IMR-90 (cell line): ENCODE results near the gene RBBP8NL. TPM values are rescaled to one million over a fixed set of nuclear protein-coding genes. Genes with fewer than 3 reads are reported as not detected.

Experiments
- ATAC-seq: fragments of 200-7000 bp; cut with Tn5 transposase; 2 replicates; pipeline ENCODE4 v1.9.1; 2020; ENCODE audit warnings: low read depth, mild to moderate bottlenecking, moderate library complexity
- BruUV-seq: library from RNA; stranded (reverse); fragments of 400-500 nt; replicated peaks from 2 replicates; lab custom pipeline; 2021; lab: Mats Ljungman, UMichigan
- CTCF ChIA-PET: fragments of 300-600 bp; formaldehyde crosslinking; extraction: SDS; loops from one replicate; lab custom pipeline; 2021; ENCODE audit warnings: antibody characterized with exemption; lab: Yijun Ruan, JAX
- POLR2A ChIA-PET: fragments of 300-600 bp; sonication (Branson Sonifier 250); formaldehyde crosslinking; loops from one replicate; lab custom pipeline; 2022; ENCODE audit warnings: antibody characterized with exemption; ENCODE audit not compliant: unreplicated experiment; lab: Charles Lee
- DNase-seq: peaks from one replicate; pipeline ENCODE4 v3.0.0; 2013
- H2AFZ ChIP-seq: replicated peaks from 2 replicates; pipeline ENCODE3; 2013; ENCODE audit warnings: low read length, mild to moderate bottlenecking; ENCODE audit not compliant: poor library complexity
- H2AK5ac ChIP-seq: 2 replicates; pipeline ENCODE4 v1.6.1; 2013; ENCODE audit warnings: low read depth, low read length, inconsistent platforms
- H2AK9ac ChIP-seq: replicated peaks from 2 replicates; pipeline ENCODE3; 2013; ENCODE audit warnings: mild to moderate bottlenecking, low read depth, low read length, moderate library complexity; ENCODE audit not compliant: poor library complexity
- H2BK120ac ChIP-seq: 2 replicates; pipeline ENCODE4 v1.6.1; 2013; ENCODE audit warnings: low read depth, low read length, inconsistent platforms
- H2BK15ac ChIP-seq: 3 replicates; pipeline ENCODE4 v1.6.1; 2013; ENCODE audit warnings: low read depth, low read length, inconsistent platforms
- H2BK20ac ChIP-seq: 2 replicates; pipeline ENCODE4 v1.6.1; 2013; ENCODE audit warnings: low read depth, mild to moderate bottlenecking, inconsistent platforms, low read length, moderate library complexity
- H2BK5ac ChIP-seq: 2 replicates; pipeline ENCODE4 v1.6.1; 2013; ENCODE audit warnings: mild to moderate bottlenecking, low read depth, low read length, inconsistent platforms; ENCODE audit not compliant: poor library complexity, severe bottlenecking
- H3K14ac ChIP-seq: replicated peaks from 2 replicates; pipeline ENCODE4 v1.6.1; 2013; ENCODE audit warnings: low read depth, low read length, inconsistent platforms
- H3K18ac ChIP-seq: 2 replicates; pipeline ENCODE4 v1.6.1; 2013; ENCODE audit warnings: low read depth, low read length, control low read depth
- H3K23ac ChIP-seq: 2 replicates; pipeline ENCODE4 v1.6.1; 2013; ENCODE audit warnings: low read depth, low read length, inconsistent platforms
- H3K27ac ChIP-seq: 2 replicates; pipeline ENCODE4 v1.5.1; 2013; ENCODE audit warnings: mild to moderate bottlenecking, control low read depth, low read length; ENCODE audit not compliant: insufficient read depth
- H3K27me3 ChIP-seq: 2 replicates; pipeline ENCODE4 v1.6.1; 2013; ENCODE audit warnings: low read length; ENCODE audit not compliant: control insufficient read depth, insufficient read depth
- H3K36me3 ChIP-seq: 2 replicates; pipeline ENCODE4 v1.6.1; 2013; ENCODE audit warnings: low read length, mixed read lengths; ENCODE audit not compliant: control insufficient read depth, insufficient read depth
- H3K4ac ChIP-seq: 2 replicates; pipeline ENCODE4 v1.6.1; 2013; ENCODE audit warnings: low read depth, low read length, inconsistent platforms
- H3K4me1 ChIP-seq: 2 replicates; pipeline ENCODE4 v1.6.1; 2013; ENCODE audit warnings: low read length, mixed read lengths; ENCODE audit not compliant: control insufficient read depth, insufficient read depth
- H3K4me2 ChIP-seq: 2 replicates; pipeline ENCODE4 v1.6.1; 2013; ENCODE audit warnings: low read depth, mild to moderate bottlenecking, control low read depth, low read length, moderate library complexity
- H3K4me3 ChIP-seq: 2 replicates; pipeline ENCODE4 v1.5.1; 2013; ENCODE audit warnings: low read depth, mild to moderate bottlenecking, control low read depth, low read length, moderate library complexity; ENCODE audit not compliant: insufficient read depth
- H3K56ac ChIP-seq: 2 replicates; pipeline ENCODE4 v1.6.1; 2013; ENCODE audit warnings: low read length, inconsistent platforms; ENCODE audit not compliant: insufficient read depth; ENCODE audit errors: extremely low read depth
- H3K79me1 ChIP-seq, 2 experiments: 2 replicates each; pipeline ENCODE4 v1.6.1; 2013; ENCODE audit warnings: low read length in 2 of 2, inconsistent platforms in 1 of 2, low read depth in 1 of 2
- H3K9ac ChIP-seq: 2 replicates; pipeline ENCODE4 v1.6.1; 2013; ENCODE audit warnings: low read depth, low read length, control low read depth
- H3K9me1 ChIP-seq: 2 replicates; pipeline ENCODE4 v1.6.1; 2013; ENCODE audit warnings: low read length, inconsistent platforms; ENCODE audit not compliant: insufficient read depth
- H3K9me3 ChIP-seq: 2 replicates; pipeline ENCODE4 v1.6.1; 2013; ENCODE audit warnings: low read length; ENCODE audit not compliant: control insufficient read depth, insufficient read depth
- H4K20me1 ChIP-seq: 2 replicates; pipeline ENCODE4 v1.6.1; 2013; ENCODE audit warnings: low read length, inconsistent platforms; ENCODE audit not compliant: insufficient read depth
- H4K5ac ChIP-seq: 2 replicates; pipeline ENCODE4 v1.6.1; 2013; ENCODE audit warnings: mild to moderate bottlenecking, low read depth, low read length, control low read depth
- H4K8ac ChIP-seq, 2 experiments: 2 replicates each; pipeline ENCODE4 v1.6.1; 2013; ENCODE audit warnings: low read depth in 2 of 2, low read length in 2 of 2, control low read depth in 1 of 2, inconsistent platforms in 1 of 2
- H4K91ac ChIP-seq: 2 replicates; pipeline ENCODE4 v1.6.1; 2013; ENCODE audit warnings: low read depth, low read length, inconsistent platforms; ENCODE audit not compliant: insufficient read depth
- CHD1 ChIP-seq: IDR thresholded peaks from 2 replicates; pipeline ENCODE4 v1.6.1; 2012; ENCODE audit warnings: low read depth, low read length, improper control_type of control experiment
- WGBS, 2 experiments: methylation state at CpG; one replicate each; pipeline versions ENCODE4 v1.1.5 to v1.1.7; 2013; ENCODE audit warnings: missing lambda C conversion rate in 2 of 2; ENCODE audit not compliant: insufficient read length in 1 of 2; ENCODE audit errors: extremely low coverage in 2 of 2; 5-methylcytosine and 5-hydroxymethylcytosine counted together
- dilution Hi-C: fragments of 300-500 bp; cut with HindIII; formaldehyde crosslinking; loops from one replicate; pipeline ENCODE4 v1.14.3; 2018; ENCODE audit warnings: low sequenced_read_pairs; ENCODE audit not compliant: unreplicated experiment
- in situ Hi-C: fragments of 300-500 bp; cut with MboI; formaldehyde crosslinking; loops from 3 replicates; pipeline ENCODE4 v1.14.3; 2019; ENCODE audit warnings: low sequenced_read_pairs, inconsistent platforms, mixed read lengths
- intact Hi-C: fragments of 100-400 bp; cut with micrococcal nuclease; formaldehyde crosslinking; loops from 2 replicates; pipeline ENCODE4 v1.10.0; 2022
- polyA plus RNA-seq, 3 experiments: library from polyadenylated mRNA; depleted of rRNA; stranded (reverse); fragments of >200 nt; gene quantifications; 2 replicates each; pipeline ENCODE4 v1.2.3, GENCODE V29; 2012; ENCODE audit warnings: low replicate concordance in 1 of 3
- total RNA-seq: library from RNA; depleted of rRNA; stranded (reverse); fragments of >200 nt; gene quantifications from 2 replicates; pipeline ENCODE4 v1.2.3, GENCODE V29; 2012

The RBBP8NL gene
- total and polyA plus RNA-seq, 2 of the 4 experiments (the other 2 are of a cell fraction), result not detected

DNA sequence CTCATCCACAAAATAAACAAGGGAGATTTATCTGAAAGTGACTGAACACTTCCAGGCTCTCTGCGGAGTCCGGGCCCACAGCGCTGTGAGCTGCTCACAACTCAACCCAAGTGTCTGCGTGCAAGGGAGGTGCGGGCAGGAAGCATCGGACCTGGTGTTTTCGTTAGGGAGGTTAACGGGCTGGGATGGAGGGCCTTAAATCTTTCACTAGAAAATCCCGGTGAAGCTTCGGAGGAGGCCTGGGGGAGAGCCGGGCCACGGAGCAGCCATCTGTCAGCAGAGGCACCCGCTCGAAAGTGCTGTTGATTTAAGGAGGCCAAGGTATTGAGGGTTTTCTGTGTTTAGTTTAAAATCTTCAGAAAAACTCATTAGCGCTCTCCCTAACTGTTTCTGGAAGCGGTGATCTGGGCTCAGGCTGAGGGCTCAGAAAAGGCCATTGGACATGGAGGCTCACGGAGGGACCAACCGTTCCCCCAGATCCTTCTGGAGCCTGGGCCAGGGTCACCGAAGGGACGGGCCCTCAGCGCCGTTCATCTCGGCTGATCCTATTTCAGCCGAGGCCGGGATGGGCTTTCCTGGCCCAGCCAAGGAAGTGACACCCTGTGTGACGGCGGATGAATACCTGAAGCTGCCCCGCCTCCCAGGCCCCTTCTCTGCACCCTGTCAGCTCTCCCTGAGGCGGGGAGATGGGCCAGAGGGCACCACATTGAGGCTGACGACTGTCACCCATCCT lies 27.7 kb upstream of the RBBP8NL start:
- no peak for TF ChIP-seq CHD1
- Histone ChIP-seq H3K27ac (no peak overlapping the region), H3K4me3 (no peak overlapping the region), H2AK5ac (no peak overlapping the region), H2BK20ac (no peak overlapping the region), H3K79me1 (no peaks in the 10 kb centered on the region), H2BK15ac (no peak overlapping the region), H2AFZ (peak overlapping the region; percentile 21), H3K23ac (no peak overlapping the region), H2AK9ac (no peak overlapping the region), H3K9me3 (no peaks in the 10 kb centered on the region), H3K4ac (no peak overlapping the region), H3K9ac (no peak overlapping the region), H4K8ac (no peak overlapping the region), H2BK5ac (no peak overlapping the region), H3K27me3 (peaks cover 64% of the 10 kb centered on the region), H4K5ac (no peak overlapping the region), H3K56ac (no peak overlapping the region), H3K18ac (no peak overlapping the region), H3K36me3 (no peaks in the 10 kb centered on the region), H3K9me1 (no peaks in the 10 kb centered on the region), H3K4me2 (no peak overlapping the region), H4K20me1 (no peaks in the 10 kb centered on the region), H2BK120ac (no peak overlapping the region), H3K4me1 (no peaks in the 10 kb centered on the region), H4K91ac (no peak overlapping the region), H3K14ac (no peak overlapping the region)
- intact Hi-C loops (no loop called here), dilution Hi-C loops (no loop called here), in situ Hi-C loops (no loop called here)
- DNase-seq (no peak), ATAC-seq (no peak)
- ChIA-PET CTCF (no interaction called here), POLR2A (no interaction called here)
- 53% methylated on average over 11 of the region's 30 CpGs; no CpG with 5 or more reads in 1 of the 2 experiments for WGBS, 2 experiments
- no TSS peak for BruUV-seq
